ENCODE results near the gene TTLL7.

DNA sequence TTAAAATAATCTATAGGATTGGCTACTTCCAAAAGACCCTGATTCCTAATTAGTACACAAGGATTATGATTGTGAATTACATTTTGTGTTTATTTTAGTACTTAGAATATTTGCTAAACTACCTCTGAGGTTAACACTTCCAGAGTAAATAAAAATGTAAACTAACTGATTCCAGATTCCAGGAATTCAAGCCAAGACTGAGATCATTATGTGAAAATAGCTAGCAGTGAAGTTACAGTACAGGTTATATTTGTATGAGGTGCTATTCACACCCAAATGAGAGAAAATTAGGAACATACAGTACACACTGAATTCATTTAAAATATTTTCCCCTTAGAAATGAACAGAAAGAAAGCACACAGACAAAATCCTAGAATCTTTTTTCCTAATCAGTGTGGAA lies 28.8 kb downstream of the TTLL7 start:
- TF ChIP-seq CTCF (IDR thresholded peaks at IDR 0.05) = no peak
- no peak for TF ChIP-seq EP300 (IDR thresholded peaks at IDR 0.05)
- no peak for TF ChIP-seq POLR2A (IDR thresholded peaks at IDR 0.05)

Measured in ovary (tissue), 3 donors.